K562 (cell line): ENCODE results near the gene IFT122. TPM values are rescaled to one million over a fixed set of nuclear protein-coding genes. Genes with fewer than 3 reads are reported as not detected.

ENCODE experiments used
- ATAC-seq: fragments of 200-7000 bp; cut with Tn5 transposase; 3 replicates; pipeline ENCODE4 v1.9.1; 2020; ENCODE audit warnings: moderate library complexity
- BruUV-seq: library from RNA; stranded (reverse); fragments of 400-500 nt; replicated peaks from 2 replicates; lab custom pipeline; 2021; lab: Mats Ljungman, UMichigan
- CTCF ChIA-PET: fragments of 300-600 bp; formaldehyde crosslinking; extraction: SDS; loops from one replicate; lab custom pipeline; 2021; ENCODE audit warnings: low intra/inter-chr PET ratio; lab: Yijun Ruan, JAX
- POLR2A ChIA-PET: fragments of 300-600, 350-650 bp; sonication (Branson Sonifier 250); formaldehyde crosslinking; extraction: SDS; loops from one replicate; lab custom pipeline; 2021; ENCODE audit warnings: antibody characterized with exemption, inconsistent platforms; lab: Yijun Ruan, JAX
- DNase-seq, 4 experiments: peaks; one replicate each; pipeline versions ENCODE4 v3.0.0 to v3.0.0-alpha.2; 2011 to 2018; ENCODE audit warnings: low spot score in 3 of 4, mixed read lengths in 3 of 4; ENCODE audit errors: extremely low read depth in 1 of 4
- FAIRE-seq: peaks from 2 replicates; lab custom pipeline; 2011; peaks lifted over from hg19 to GRCh38; lab: Jason Lieb, UNC
- H2AFZ ChIP-seq: 2 replicates; pipeline ENCODE4 v1.6.0; 2011; ENCODE audit warnings: low read depth, low read length, control low read depth, inconsistent platforms
- H3K27ac ChIP-seq: fragments of 200-600 bp; 3 replicates; pipeline ENCODE4 v1.8.0; 2011; ENCODE audit warnings: low read depth, mild to moderate bottlenecking, control low read depth, inconsistent platforms, low read length, moderate library complexity, mixed read lengths; ENCODE audit errors: extremely low read depth
- H3K27me3 ChIP-seq, 2 experiments: fragments of 300-600 bp in 1 of 2; 2 replicates in 1 of 2; 3 replicates in 1 of 2; pipeline versions ENCODE4 v1.6.0 to v1.8.0; 2011; ENCODE audit warnings: inconsistent platforms in 2 of 2, low read length in 2 of 2, mild to moderate bottlenecking in 1 of 2, mixed read lengths in 1 of 2, moderate library complexity in 1 of 2; ENCODE audit not compliant: control insufficient read depth in 2 of 2, insufficient read depth in 2 of 2
- H3K36me3 ChIP-seq: fragments of 300-600 bp; 3 replicates; pipeline ENCODE4 v1.8.0; 2011; ENCODE audit warnings: mild to moderate bottlenecking, low read length, inconsistent platforms; ENCODE audit not compliant: control insufficient read depth, insufficient read depth
- H3K4me1 ChIP-seq, 2 experiments: fragments of 200-600 bp in 1 of 2; replicated peaks in 1 of 2; 2 replicates in 1 of 2; 3 replicates in 1 of 2; pipeline versions ENCODE4 v1.5.1 to v1.8.0; 2011; ENCODE audit warnings: inconsistent platforms in 2 of 2, low read length in 2 of 2, mild to moderate bottlenecking in 1 of 2, mixed read lengths in 1 of 2, moderate library complexity in 1 of 2; ENCODE audit not compliant: control insufficient read depth in 2 of 2, insufficient read depth in 2 of 2
- H3K4me2 ChIP-seq: 2 replicates; pipeline ENCODE4 v1.6.1; 2011; ENCODE audit warnings: low read length, control low read depth, inconsistent platforms, mixed read lengths; ENCODE audit not compliant: insufficient read depth
- H3K4me3 ChIP-seq: fragments of 200-600 bp; sonication (generic), shearing (Covaris generic); 2 replicates; pipeline ENCODE4 v1.5.1; 2016; ENCODE audit warnings: control low read depth, inconsistent platforms
- H3K79me2 ChIP-seq: fragments of 200-600 bp; 3 replicates; pipeline ENCODE4 v1.8.0; 2011; ENCODE audit warnings: low read length, inconsistent platforms; ENCODE audit not compliant: control insufficient read depth, insufficient read depth
- H3K9ac ChIP-seq, 2 experiments: 2 replicates each; pipeline versions ENCODE4 v1.6.0 to v1.6.1; 2011; ENCODE audit warnings: low read depth in 2 of 2, low read length in 2 of 2, control low read depth in 1 of 2, inconsistent platforms in 1 of 2, mild to moderate bottlenecking in 1 of 2, mixed read lengths in 1 of 2; ENCODE audit not compliant: insufficient read depth in 1 of 2
- H3K9me1 ChIP-seq: one replicate; pipeline ENCODE4 v1.6.0; 2011; ENCODE audit warnings: inconsistent platforms, mild to moderate bottlenecking, low read length, moderate library complexity; ENCODE audit not compliant: control insufficient read depth, insufficient read depth
- H3K9me3 ChIP-seq: replicated peaks from 2 replicates; pipeline ENCODE4 v1.5.1; 2011; ENCODE audit warnings: low read depth, low read length, inconsistent platforms; ENCODE audit not compliant: control insufficient read depth, insufficient read depth
- H4K20me1 ChIP-seq: replicated peaks from 2 replicates; pipeline ENCODE4 v1.6.1; 2011; ENCODE audit warnings: low read length, inconsistent platforms, mixed read lengths; ENCODE audit not compliant: control insufficient read depth, insufficient read depth
- ADNP ChIP-seq: fragments of 200-800 bp; sonication (Bioruptor generic); IDR thresholded peaks from 2 replicates; pipeline ENCODE4 v1.6.1; 2016; ENCODE audit warnings: missing genetic modification characterization, missing compliant biosample characterization
- BCOR ChIP-seq: fragments of 450-650 bp; IDR thresholded peaks from 2 replicates; pipeline ENCODE4 v1.6.1; 2016
- CBX3 ChIP-seq, 2 experiments: IDR thresholded peaks; 1 replicate in 1 of 2; 2 replicates in 1 of 2; pipeline ENCODE4 v1.6.1; 2012; ENCODE audit warnings: inconsistent platforms in 2 of 2, low read length in 2 of 2, borderline replicate concordance in 1 of 2, control low read depth in 1 of 2
- CHD4 ChIP-seq: fragments of 200-600 bp; sonication (generic); IDR thresholded peaks from 3 replicates; pipeline ENCODE4 v1.6.1; 2012; ENCODE audit warnings: low read depth, mild to moderate bottlenecking, mixed read lengths, low read length, inconsistent platforms; ENCODE audit not compliant: insufficient read depth, insufficient replicate concordance, poor library complexity, severe bottlenecking
- DDX20 ChIP-seq: fragments of 450-650 bp; IDR thresholded peaks from 2 replicates; pipeline ENCODE4 v1.6.1; 2016; ENCODE audit warnings: missing genetic modification characterization, low read depth, mild to moderate bottlenecking, missing compliant biosample characterization, moderate library complexity
- GATAD2A ChIP-seq: fragments of 450-650 bp; IDR thresholded peaks from 2 replicates; pipeline ENCODE4 v1.6.1; 2017
- KDM1A ChIP-seq, 2 experiments: fragments of 450-650 bp; IDR thresholded peaks; 2 replicates each; pipeline ENCODE4 v1.6.1; 2016; ENCODE audit warnings: mild to moderate bottlenecking in 2 of 2
- MECOM ChIP-seq: fragments of 250-450 bp; sonication (Bioruptor Pico); IDR thresholded peaks from 2 replicates; pipeline ENCODE4 v1.8.0; 2022; ENCODE audit warnings: inconsistent platforms
- PHTF2 ChIP-seq: fragments of 250-450 bp; sonication (Bioruptor Pico); IDR thresholded peaks from 2 replicates; pipeline ENCODE4 v1.5.0; 2021; ENCODE audit warnings: mild to moderate bottlenecking
- RBM25 ChIP-seq: fragments of 200-400 bp; formaldehyde crosslinking; IDR thresholded peaks from 2 replicates; pipeline ENCODE4 v1.6.1; 2018; ENCODE audit warnings: low read length, low read depth, moderate library complexity; ENCODE audit not compliant: severe bottlenecking
- RCOR1 ChIP-seq, 2 experiments: IDR thresholded peaks; 2 replicates each; pipeline ENCODE4 v1.6.1; 2012; ENCODE audit warnings: low read depth in 2 of 2, low read length in 2 of 2, borderline replicate concordance in 1 of 2, improper control_type of control experiment in 1 of 2
- SMARCA4 ChIP-seq: fragments of 450-650 bp; IDR thresholded peaks from 2 replicates; pipeline ENCODE4 v1.6.1; 2016
- SMARCA5 ChIP-seq: fragments of 450-650 bp; IDR thresholded peaks from 2 replicates; pipeline ENCODE4 v1.6.1; 2016
- SP2 ChIP-seq: IDR thresholded peaks from 2 replicates; pipeline ENCODE4 v1.6.1; 2011; ENCODE audit warnings: mild to moderate bottlenecking, low read depth, low read length, moderate library complexity; ENCODE audit not compliant: poor library complexity, severe bottlenecking; ENCODE audit errors: extremely low read depth
- TCF3 ChIP-seq: sonication (generic); formaldehyde crosslinking; IDR thresholded peaks from 2 replicates; pipeline ENCODE4 v1.4.0; 2020; ENCODE audit warnings: mild to moderate bottlenecking, missing genetic modification reagents
- ZBTB17 ChIP-seq: fragments of 450-650 bp; formaldehyde crosslinking; IDR thresholded peaks from 2 replicates; pipeline ENCODE4 v1.4.0; 2020; ENCODE audit warnings: mild to moderate bottlenecking
- ZFP36 ChIP-seq: fragments of 150-350 bp; IDR thresholded peaks from 2 replicates; pipeline ENCODE4 v1.6.1; 2018; ENCODE audit warnings: low read length, low read depth; ENCODE audit not compliant: partially characterized antibody
- ZNF76 ChIP-seq: fragments of 250-450 bp; sonication (Bioruptor Pico); IDR thresholded peaks from 2 replicates; pipeline ENCODE4 v1.4.0; 2020; ENCODE audit warnings: mild to moderate bottlenecking, moderate library complexity, borderline replicate concordance
- WGBS: fragments of 100-300 bp; shearing (Covaris generic); methylation state at CpG from one replicate; pipeline ENCODE4 v1.1.6; 2016; ENCODE audit warnings: low coverage, mixed read lengths; ENCODE audit not compliant: insufficient coverage; ENCODE audit errors: missing lambda C conversion rate; 5-methylcytosine and 5-hydroxymethylcytosine counted together
- in situ Hi-C: fragments of 300-500 bp; cut with MboI; formaldehyde crosslinking; loops from 4 replicates; pipeline ENCODE4 v1.15.0; 2018; ENCODE audit warnings: inconsistent platforms, mixed read lengths
- intact Hi-C: fragments of 100-400 bp; cut with micrococcal nuclease; formaldehyde crosslinking; loops from 2 replicates; pipeline ENCODE4 v1.14.2; 2022
- polyA plus RNA-seq, 8 experiments: library from polyadenylated mRNA; depleted of rRNA in 4 of 8; stranded (reverse) in 5 of 8; unstranded in 3 of 8; fragments of >200 nt; fragmentation: Nextera tagmentation in 2 of 8; fragmentation: Illumina TruSeq in 1 of 8; extraction: Ambion mirVana in 2 of 8; extraction: Trizol in 1 of 8; gene quantifications; 2 replicates each; pipeline versions ENCODE4 v1.2.1 to v1.2.3, GENCODE V29; 2011 to 2014; ENCODE audit warnings: inconsistent platforms in 1 of 8, missing spikeins in 1 of 8
- total RNA-seq, 7 experiments: library from RNA; depleted of rRNA in 6 of 7; stranded (reverse); fragments of >200 nt in 6 of 7; fragmentation: Illumina TruSeq in 2 of 7; extraction: Trizol in 2 of 7; gene quantifications; 2 replicates each; pipeline versions ENCODE4 v1.2.1 to v1.2.3, GENCODE V29; 2011 to 2021; ENCODE audit warnings: low replicate concordance in 1 of 7
- TF ChIP-seq, protein P1 (sequence below): fragments of 450-650 bp; formaldehyde crosslinking; IDR thresholded peaks from 2 replicates; pipeline ENCODE4 v1.4.0; 2022; ENCODE audit warnings: mild to moderate bottlenecking, moderate library complexity
- TF ChIP-seq, protein P2 (sequence below): fragments of 250-450 bp; sonication (Bioruptor Pico); IDR thresholded peaks from 2 replicates; pipeline ENCODE4 v1.9.0; 2021; ENCODE audit warnings: mild to moderate bottlenecking, inconsistent platforms

Gene IFT122
- total and polyA plus RNA-seq, 9 of the 15 experiments (the other 6 are each of a cell fraction or from before 2014, with no cell fraction given), result 2.4 to 11.5 (median 7.7) TPM

DNA sequence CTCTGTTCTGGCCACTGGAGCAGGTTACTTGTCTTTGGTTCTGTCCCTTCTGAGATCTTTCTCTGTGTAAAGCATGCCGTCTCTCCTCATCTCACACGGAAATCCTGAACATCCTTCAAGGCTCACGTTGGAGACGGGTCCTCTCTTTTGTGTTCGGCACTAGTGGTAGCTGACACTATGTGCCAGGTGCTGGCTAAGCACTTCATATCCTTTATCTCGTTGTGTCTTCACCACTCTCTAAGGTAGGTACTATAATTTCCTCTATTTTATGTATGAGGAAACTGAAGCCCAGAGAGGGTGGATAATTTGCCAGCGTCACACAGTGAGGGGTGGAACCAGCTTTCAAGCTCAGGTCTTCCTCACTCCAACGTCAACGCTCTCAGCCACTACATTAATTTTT, 1.2 kb downstream of the IFT122 start:
- H3K9me1 ChIP-seq, result no peaks in the 10 kb centered on the region
- no peaks in the 10 kb centered on the region for H4K20me1 ChIP-seq
- ATAC-seq (no peak), FAIRE-seq (peak; percentile 68), DNase-seq (peak in 1 of 4 experiments; percentile 21)
- H3K27ac ChIP-seq, result peak overlapping the region; percentile 94
- H3K27me3 ChIP-seq, result no peaks in the 10 kb centered on the region
- POLR2A ChIA-PET, result interaction anchor here (0.7 to 5.3 kb wide), 6 partner anchors 8 to 125 kb away, joined by 3 to 67 read pairs (median 14); partner anchors contain the start of gene EFCAB12
- no peaks in the 10 kb centered on the region for H3K9me3 ChIP-seq
- in situ Hi-C loops, result no loop called here
- H3K36me3 ChIP-seq, result peaks cover 19% of the 10 kb centered on the region; the same call in 2 of the 3 replicates
- peak overlapping the region; percentile 76 for H3K4me3 ChIP-seq
- peak overlapping the region; percentile 71 for H2AFZ ChIP-seq
- H3K79me2 ChIP-seq, result peaks cover 74% of the 10 kb centered on the region
- peak overlapping the region; percentile 79 for H3K4me2 ChIP-seq
- no TSS peak for BruUV-seq
- intact Hi-C loops, result loop anchor here (5.0 to 10.0 kb wide), 2 partner anchors 41 to 1414 kb away; no protein-coding TSS in a partner anchor
- peak overlapping the region; percentile 75 to 80; a peak in 3 of 4 replicates for H3K9ac ChIP-seq
- H3K4me1 ChIP-seq, result peaks cover 7 to 47% of the 10 kb centered on the region in 2 experiments
- CTCF ChIA-PET, result no interaction called here
- WGBS, result 8% methylated on average over 9 of the region's 9 CpGs
- TF ChIP-seq GATAD2A (no peak), ZNF76 (CRISPR knock-in tag) (no peak), ZFP36 (peak; percentile 92), MECOM (CRISPR knock-in tag) (peak; percentile 13; the same call in 1 of the 2 replicates), BCOR (peak; percentile 93), TCF3 (no peak), DDX20 (no peak), SMARCA4 (no peak; the same call in 1 of the 2 replicates), ADNP (peak; percentile 59), RBM25 (peak; percentile 90), PHTF2 (CRISPR knock-in tag) (no peak), SMARCA5 (peak; percentile 69; the same call in 1 of the 2 replicates), CHD4 (peak; percentile 63), KDM1A (IDR thresholded peaks at IDR 0.05) (peak; percentile 73 to 86), CBX3 (IDR thresholded peaks at IDR 0.05; ENCODE audit: borderline replicate concordance in 1 of 2, low read length in 2 of 2) (peak in 1 of 2 experiments; percentile 20; a peak in 1 of 3 replicates), ZBTB17 (CRISPR knock-in tag) (no peak), SP2 (no peak), RCOR1 (IDR thresholded peaks at IDR 0.05; ENCODE audit: borderline replicate concordance in 1 of 2, low read depth in 2 of 2, low read length in 2 of 2) (peak in 1 of 2 experiments; percentile 69; a peak in 1 of 4 replicates)
- TF ChIP-seq, protein P1, sequence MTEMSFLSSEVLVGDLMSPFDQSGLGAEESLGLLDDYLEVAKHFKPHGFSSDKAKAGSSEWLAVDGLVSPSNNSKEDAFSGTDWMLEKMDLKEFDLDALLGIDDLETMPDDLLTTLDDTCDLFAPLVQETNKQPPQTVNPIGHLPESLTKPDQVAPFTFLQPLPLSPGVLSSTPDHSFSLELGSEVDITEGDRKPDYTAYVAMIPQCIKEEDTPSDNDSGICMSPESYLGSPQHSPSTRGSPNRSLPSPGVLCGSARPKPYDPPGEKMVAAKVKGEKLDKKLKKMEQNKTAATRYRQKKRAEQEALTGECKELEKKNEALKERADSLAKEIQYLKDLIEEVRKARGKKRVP (CRISPR knock-in tag), result no peak
- TF ChIP-seq, protein P2, sequence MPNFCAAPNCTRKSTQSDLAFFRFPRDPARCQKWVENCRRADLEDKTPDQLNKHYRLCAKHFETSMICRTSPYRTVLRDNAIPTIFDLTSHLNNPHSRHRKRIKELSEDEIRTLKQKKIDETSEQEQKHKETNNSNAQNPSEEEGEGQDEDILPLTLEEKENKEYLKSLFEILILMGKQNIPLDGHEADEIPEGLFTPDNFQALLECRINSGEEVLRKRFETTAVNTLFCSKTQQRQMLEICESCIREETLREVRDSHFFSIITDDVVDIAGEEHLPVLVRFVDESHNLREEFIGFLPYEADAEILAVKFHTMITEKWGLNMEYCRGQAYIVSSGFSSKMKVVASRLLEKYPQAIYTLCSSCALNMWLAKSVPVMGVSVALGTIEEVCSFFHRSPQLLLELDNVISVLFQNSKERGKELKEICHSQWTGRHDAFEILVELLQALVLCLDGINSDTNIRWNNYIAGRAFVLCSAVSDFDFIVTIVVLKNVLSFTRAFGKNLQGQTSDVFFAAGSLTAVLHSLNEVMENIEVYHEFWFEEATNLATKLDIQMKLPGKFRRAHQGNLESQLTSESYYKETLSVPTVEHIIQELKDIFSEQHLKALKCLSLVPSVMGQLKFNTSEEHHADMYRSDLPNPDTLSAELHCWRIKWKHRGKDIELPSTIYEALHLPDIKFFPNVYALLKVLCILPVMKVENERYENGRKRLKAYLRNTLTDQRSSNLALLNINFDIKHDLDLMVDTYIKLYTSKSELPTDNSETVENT, result no peak
